Right lobe of liver (tissue), 4 donors: ENCODE data around the gene ROMO1.

Experiments
- CTCF ChIP-seq, 4 donors: fragments of 200-600 bp in 3 of 4; fragments of 450-650 bp in 1 of 4; IDR thresholded peaks; one replicate each; pipeline versions ENCODE4 v1.5.1 to v1.8.0; 2016 to 2022; ENCODE audit warnings: antibody characterized with exemption in 4 of 4, mild to moderate bottlenecking in 2 of 4
- POLR2A ChIP-seq: fragments of 450-650 bp; IDR thresholded peaks from one replicate; pipeline ENCODE4 v1.6.1; 2017; ENCODE audit warnings: antibody characterized with exemption, mild to moderate bottlenecking
- donor health status: DM: no; HTN: no; CAD: no.
- donor health status: DM: no; HTN: no; CAD: no.
- donor health status: DM: no; HTN: yes; CAD: no.

- TF ChIP-seq CTCF (IDR thresholded peaks at IDR 0.05) = no peak
- TF ChIP-seq POLR2A = no peak
Observed at GRCh38 chr20:35730583-35731468, 31.6 kb downstream of the ROMO1 start.
